Daoy (cell line): ENCODE results near the gene PLET1. TPM values are rescaled to one million over a fixed set of nuclear protein-coding genes. Genes with fewer than 3 reads are reported as not detected.

ENCODE experiments used
- DNase-seq: peaks from one replicate; pipeline ENCODE4 v3.0.0-alpha.2; 2015; ENCODE audit warnings: low read depth
- total RNA-seq: library from RNA; depleted of rRNA; stranded (reverse); fragments of >200 nt; shearing (Covaris generic); gene quantifications from 2 replicates; pipeline ENCODE4 v1.2.3, GENCODE V29; 2014; rRNA removed

PLET1 gene
- total RNA-seq: not detected in 2 replicates

GRCh38 chr11:112260490-112260889 is at the start of gene PLET1:
Gene PLET1 (minus strand): TSS chr11:112260860. CDS start chr11:112260589, 271 bp downstream.
- no peak for DNase-seq

DNA sequence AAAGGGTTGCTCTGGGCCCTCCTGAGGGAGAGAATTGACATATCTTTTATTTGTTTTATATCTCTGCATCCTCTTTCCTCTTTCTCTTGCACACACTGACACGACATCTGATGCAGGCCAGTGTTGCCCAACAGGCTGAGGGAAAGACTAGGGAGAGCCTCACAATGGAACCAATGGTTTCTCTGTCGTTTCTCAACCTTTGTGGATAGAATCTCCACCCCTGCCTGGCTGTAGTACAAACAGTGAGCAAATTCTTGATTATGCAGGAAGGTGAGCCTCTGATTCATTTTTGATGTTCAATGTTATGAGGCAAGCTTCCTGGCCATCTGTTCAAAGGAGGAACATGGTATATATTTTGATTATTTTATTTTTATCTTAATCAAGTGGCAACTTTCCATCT is 49.8 kb upstream of the PLET1 start:
- DNase-seq: no peak

GRCh38 chr11:112308651-112309050 is 48.0 kb upstream of the PLET1 start:
- DNase-seq: no peak

GRCh38 chr11:112307616-112308015 is 47.0 kb upstream of the PLET1 start:
- DNase-seq: no peak

DNA sequence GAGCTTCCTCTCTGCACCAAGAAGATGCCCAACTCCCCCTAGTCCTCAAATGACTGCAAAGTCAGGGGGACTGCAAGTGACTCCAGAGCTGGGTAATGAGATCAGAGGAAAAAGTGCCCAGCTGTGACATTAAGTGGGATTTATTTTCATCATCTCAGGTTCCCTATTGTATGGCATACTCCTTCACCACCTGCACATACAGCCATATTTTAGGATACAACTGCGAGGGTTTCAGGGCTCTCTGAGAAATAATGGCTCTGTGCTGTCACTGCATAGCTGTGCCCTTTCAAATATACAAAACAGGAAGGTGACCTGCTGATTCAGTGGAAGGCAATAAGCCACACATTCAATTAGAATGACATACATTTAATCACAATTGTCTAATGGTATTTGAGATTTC is 45.6 kb upstream of the PLET1 start:
- no peak for DNase-seq

- no peak for DNase-seq
These were observed 44.3 kb upstream of the PLET1 start for GRCh38 chr11:112304914-112305313.

GRCh38 chr11:112303616-112304015 is 43.0 kb upstream of the PLET1 start:
- no peak for DNase-seq

DNA sequence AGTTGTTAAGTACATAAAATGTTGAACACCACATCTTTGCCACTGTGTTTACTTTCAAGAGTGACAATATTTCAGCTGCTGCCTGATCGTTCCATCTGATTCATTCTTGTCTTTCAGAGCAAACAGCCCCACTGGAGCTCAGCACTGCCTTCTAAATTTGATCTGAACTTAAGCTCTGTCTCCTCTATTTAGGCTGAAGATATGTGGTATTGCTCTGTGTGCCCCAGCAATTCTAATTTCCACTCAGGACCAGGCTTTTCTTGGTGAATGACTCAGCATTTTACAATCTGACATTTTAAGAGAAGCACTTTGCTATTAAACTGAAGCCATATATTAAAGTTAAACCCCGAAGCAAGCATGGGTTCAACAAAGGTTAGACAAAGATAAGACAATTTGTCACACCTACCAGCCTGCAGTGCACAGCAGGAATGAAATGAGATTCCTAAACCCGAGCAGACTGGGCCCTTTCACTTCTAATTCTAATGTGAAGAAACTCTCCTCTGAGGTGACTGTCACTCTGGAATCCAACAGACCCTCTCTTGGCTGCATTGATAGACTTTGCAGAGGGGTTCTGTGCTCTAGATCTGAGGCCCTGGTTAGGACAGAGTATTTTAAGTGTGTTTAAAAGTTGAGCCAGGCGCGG is 41.7 kb upstream of the PLET1 start:
- no peak for DNase-seq

- no peak for DNase-seq
These were observed 39.6 kb upstream of the PLET1 start for GRCh38 chr11:112300094-112300786.

DNA sequence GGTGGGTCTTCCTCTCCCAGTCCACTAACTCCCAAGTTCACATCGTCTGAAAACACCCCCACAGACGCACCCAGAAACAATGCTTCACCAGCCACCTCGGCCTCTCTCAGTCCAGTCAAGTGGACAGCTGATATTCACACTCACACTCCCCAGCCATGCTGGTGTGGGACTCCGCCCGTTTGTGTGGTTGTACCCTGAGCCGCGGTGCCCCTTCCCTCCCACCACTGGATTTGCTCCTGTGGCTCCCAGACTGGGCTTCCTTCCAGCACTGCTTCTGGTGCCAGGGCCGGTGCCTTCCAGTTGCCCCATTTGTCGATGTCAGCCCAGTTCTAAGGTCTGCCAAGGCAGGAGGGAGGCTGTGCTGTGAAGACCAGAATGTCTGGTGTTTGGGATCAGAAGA is 37.9 kb upstream of the PLET1 start:
- peak; percentile 11 for DNase-seq

DNA sequence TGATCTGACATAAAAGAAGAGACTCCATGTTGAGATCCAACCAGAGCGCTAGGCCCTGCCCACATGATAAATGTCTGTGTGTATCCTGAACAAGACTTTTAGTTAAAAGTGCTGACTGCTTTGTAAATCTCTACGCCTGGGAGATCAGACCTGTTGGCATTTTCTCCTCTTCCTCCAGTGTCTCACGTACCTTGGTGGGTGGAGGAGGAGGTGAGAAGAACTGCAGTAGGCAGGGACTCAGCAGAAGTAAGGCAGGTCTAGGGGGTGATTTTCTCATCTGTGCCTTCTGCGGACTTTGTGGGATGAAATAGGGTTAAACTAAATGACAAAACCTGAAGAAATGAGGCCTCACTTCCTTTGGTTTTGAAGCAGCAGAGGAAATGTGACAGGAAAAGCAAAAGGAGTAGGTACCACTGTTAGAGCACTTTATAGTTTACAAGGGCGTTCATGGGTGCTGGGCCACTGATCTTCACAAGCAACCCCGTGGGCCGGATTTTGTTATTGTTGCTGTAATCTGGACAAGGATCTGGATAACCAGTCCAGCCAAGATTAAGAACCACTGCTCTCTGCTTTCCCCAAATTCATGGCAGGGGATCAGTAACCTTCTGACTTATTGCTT is 36.7 kb upstream of the PLET1 start:
- DNase-seq: no peak

DNA sequence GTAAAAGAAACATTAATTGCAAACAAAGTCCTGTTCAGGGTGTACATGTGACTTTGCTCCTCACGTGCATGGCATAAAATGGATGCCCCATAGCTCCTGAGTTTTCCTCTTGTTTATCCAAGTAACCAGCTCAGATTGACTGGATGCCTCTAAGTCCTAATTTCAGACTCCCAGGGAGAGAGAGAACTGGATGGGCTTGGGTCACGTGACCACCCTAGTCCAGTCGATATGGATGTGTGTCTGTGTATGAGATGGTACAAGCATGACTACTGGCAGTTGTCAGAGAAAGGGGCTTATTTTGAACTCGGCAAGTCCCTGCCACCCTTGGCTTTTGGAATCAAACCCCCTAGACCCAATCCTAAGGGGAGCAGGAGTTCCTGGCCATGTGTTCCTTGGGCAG is 35.4 kb upstream of the PLET1 start:
- DNase-seq: no peak

DNA sequence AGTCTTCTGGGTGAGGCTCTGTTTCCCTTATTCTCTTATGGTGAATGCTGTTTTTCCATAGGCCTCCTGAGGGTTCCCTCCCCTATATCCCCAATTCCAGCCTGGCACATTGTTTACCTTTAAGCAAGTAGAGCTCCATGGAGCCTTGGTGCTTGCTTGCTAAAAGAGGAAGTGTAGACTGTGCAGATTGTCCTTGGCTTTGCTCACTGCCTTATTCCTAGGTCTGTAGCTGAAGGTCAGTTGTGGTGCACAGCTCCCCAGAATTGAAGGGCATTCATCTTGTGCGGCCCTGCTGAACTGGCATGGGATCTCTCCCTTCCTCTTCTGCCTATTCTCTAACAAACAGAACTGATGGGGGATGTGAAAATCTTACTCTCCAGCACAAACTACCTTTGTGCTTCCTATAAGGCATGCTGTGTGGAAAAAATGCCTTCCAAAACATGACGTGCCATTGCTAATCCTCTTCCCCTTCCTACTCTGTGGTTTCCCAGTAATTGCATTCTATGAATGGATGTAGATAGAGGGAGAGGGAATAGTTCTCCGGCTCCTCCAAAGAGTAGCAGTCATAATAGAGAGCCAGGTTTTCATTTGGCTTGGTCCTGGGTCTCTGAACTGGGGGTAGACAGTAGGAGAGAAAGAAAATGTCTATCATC is 34.2 kb upstream of the PLET1 start:
- DNase-seq: peak; percentile 49

GRCh38 chr11:112293614-112294013 is 33.0 kb upstream of the PLET1 start:
- no peak for DNase-seq

DNA sequence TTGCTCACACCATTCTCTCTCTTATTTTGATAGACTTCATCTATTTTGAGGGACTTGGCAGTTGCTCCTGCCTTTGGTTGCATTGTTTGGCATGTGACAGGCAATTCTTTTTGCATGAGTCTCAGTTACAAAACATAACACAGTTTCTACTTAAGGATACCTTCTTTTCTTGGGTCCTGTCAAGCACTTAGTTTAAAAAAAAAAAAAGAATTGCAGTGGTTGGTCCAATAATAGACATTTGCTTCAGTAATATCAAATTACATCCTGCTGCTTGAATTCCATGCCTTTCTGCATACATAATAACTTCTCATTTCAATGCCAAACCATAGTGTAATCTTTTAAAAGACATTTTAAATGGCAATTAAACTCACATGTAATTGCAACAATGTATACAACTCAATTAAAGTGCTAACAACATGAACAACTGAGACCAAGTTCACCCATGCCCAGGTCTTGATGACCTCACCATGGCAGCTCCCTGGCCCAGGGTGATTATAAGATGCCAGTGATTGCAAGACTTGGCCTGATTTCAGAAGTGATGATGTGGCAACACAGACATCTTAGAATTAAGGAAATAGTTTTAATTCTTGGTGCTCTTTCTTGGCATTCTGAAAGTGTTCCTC is 32.2 kb upstream of the PLET1 start:
- DNase-seq: peak; percentile 80

DNA sequence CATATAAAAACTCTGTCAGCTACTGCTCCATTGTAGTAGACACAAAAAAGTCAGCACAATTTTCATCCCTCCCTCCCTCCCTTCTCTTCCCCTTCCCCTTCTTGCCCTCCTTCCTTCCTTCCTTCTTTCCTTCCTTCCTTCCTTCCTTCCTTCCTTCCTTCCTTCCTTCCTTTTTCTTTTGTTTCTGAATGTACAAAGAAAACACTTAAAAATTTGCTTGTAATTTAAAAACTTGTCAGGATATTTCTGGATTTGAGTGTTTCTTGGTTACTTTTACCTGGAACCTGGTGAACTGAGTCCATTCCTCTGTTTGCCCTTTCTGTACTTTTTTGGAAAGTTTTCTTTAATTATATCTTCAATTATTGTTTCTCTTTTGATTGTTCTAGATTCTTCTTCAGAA is 31.5 kb upstream of the PLET1 start:
- no peak for DNase-seq

GRCh38 chr11:112291191-112291590 is 30.5 kb upstream of the PLET1 start:
- DNase-seq: no peak

- DNase-seq: no peak
These were observed 29.8 kb upstream of the PLET1 start for GRCh38 chr11:112290493-112290850.

- peak; percentile 84 for DNase-seq
These were observed 29.2 kb upstream of the PLET1 start for GRCh38 chr11:112289588-112290492.

DNA sequence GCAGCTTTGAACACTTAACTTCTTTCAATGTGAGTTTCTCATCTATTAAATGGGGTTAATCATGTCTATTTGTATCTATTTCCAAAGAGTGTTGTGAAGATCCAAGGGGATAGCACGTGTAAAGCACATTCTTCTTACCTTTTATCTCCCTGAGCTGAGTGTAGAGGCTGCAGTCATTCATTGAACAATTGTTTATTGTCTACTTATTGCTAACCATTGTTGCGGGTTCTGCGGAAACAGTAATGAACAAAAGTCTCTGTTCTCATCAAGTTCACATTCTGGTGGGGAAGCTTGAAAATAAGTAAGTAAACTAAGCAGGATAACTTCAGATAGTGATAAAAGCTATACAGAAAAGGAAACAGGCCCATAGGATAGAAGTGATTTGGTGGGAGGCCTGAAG is 27.4 kb upstream of the PLET1 start:
- no peak for DNase-seq

DNA sequence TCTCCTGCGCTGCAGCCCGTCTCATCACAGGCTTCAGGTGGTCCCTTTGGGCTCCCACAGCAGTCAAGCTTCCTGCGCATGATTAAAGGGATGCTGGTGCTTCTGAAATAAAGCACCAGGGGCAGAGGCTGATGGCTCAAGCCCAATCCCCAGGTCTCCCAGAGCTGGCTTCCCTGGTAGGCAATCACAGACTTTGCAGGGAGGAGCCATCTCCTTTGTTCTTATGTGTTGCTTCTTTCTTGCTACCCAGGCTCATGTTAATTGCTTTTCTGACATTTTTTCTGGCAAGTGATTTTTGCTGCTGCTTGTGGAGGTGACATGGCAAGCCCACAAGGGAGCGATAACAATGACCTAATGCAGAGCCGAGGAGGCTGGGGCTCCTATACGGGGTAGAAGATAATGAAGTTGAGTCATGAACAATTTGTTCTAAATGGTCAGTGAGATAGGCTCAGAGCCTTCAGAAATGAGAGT is 25.2 kb upstream of the PLET1 start:
- peak; percentile 61 for DNase-seq
